Measurements from ENCODE around the gene SPEN.

Gene SPEN

DNA sequence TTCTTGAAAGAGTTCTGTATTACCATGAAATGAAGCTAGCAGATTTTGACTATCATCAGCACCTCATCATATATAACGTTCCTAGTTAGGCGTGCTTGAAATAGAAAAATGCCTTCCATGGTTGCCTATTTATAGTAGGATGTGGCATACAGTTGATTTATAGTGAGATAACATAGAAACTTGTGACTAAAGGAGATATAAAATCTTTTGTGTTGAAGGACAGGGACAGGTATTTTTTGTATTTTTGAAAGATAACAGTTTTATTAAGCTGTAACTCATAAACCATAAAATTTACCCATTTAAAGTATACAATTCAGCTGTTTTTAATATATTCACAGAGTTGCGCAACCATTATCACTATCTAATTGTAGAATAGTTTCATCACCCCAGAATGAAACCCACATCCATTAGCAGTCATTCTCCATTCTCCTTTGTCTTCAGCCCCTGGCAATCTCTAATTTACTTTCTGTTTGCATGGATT is 19.3 kb downstream of the SPEN start:
- H3K27ac ChIP-seq (ENCODE audit: insufficient read depth in 1 of 2, low read depth in 1 of 2, low read length in 2 of 2, poor library complexity in 1 of 2, severe bottlenecking in 2 of 2), result no peak overlapping the region
- peaks cover 0 to 7% (median 0%) of the 10 kb centered on the region in 4 experiments for H3K4me1 ChIP-seq (ENCODE audit: control extremely low read depth in 1 of 4, control insufficient read depth in 4 of 4, insufficient read depth in 4 of 4, low read length in 3 of 4)
- WGBS (ENCODE audit: insufficient coverage), result no CpG with 5 or more reads among the region's 3 CpGs
- H3K4me3 ChIP-seq (ENCODE audit: control insufficient read depth in 1 of 7, extremely low read depth in 1 of 7, insufficient read depth in 4 of 7, low read depth in 2 of 7, low read length in 6 of 7), result no peak overlapping the region
- ChIA-PET POLR2A (no interaction called here), CTCF (interaction anchor here (0.9 to 1.7 kb wide), 3 partner anchors 16 to 19 kb away, joined by 3 to 4 read pairs (median 3); partner anchors contain the start of gene SPEN)
- DNase-seq, result peak in 2 of 3 donors; percentile 55 to 61
- H3K9me3 ChIP-seq (ENCODE audit: control extremely low read depth in 1 of 5, control insufficient read depth in 4 of 5, insufficient read depth in 2 of 5, low read depth in 1 of 5, low read length in 4 of 5), result no peaks in the 10 kb centered on the region
- H3K36me3 ChIP-seq (ENCODE audit: control insufficient read depth in 4 of 4, insufficient read depth in 4 of 4, low read length in 3 of 4), result peaks cover 0 to 1% (median 0%) of the 10 kb centered on the region in 4 experiments
- no peaks in the 10 kb centered on the region for H3K27me3 ChIP-seq (replicated peaks in 2 of 5; ENCODE audit: control insufficient read depth in 4 of 5, insufficient read depth in 5 of 5, low read length in 4 of 5)

DNA sequence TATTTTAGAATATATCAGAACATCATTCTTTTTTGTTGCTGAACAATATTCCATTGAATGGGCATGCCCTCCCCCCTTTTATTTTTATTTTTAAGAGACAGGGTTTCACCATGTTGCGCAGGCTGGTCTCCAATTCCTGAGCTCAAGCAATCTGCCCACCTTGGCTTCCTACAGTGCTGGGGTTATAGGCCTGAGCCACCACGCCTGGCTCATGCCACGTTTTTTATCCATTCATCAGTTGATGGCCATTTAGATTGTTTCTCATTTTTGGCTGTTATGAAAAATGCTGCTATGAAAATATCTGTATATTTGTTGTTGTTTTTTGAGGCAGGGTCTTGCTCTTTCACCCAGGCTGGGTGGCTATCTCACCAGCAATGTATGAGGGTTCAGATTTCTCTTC is 19.8 kb downstream of the SPEN start:
- CTCF ChIA-PET, result interaction anchor here (1.3 to 1.8 kb wide), 3 partner anchors 14 to 20 kb away, joined by 3 to 6 read pairs (median 4); partner anchors contain the start of gene SPEN
- Histone ChIP-seq H3K27ac (ENCODE audit: insufficient read depth in 1 of 2, low read depth in 1 of 2, low read length in 2 of 2, poor library complexity in 1 of 2, severe bottlenecking in 2 of 2) (no peak overlapping the region), H3K36me3 (ENCODE audit: control insufficient read depth in 4 of 4, insufficient read depth in 4 of 4, low read length in 3 of 4) (peaks cover 0 to 1% (median 0%) of the 10 kb centered on the region in 4 experiments), H3K9me3 (ENCODE audit: control extremely low read depth in 1 of 5, control insufficient read depth in 4 of 5, insufficient read depth in 2 of 5, low read depth in 1 of 5, low read length in 4 of 5) (no peaks in the 10 kb centered on the region), H3K27me3 (replicated peaks in 2 of 5; ENCODE audit: control insufficient read depth in 4 of 5, insufficient read depth in 5 of 5, low read length in 4 of 5) (no peaks in the 10 kb centered on the region), H3K4me1 (ENCODE audit: control extremely low read depth in 1 of 4, control insufficient read depth in 4 of 4, insufficient read depth in 4 of 4, low read length in 3 of 4) (peaks cover 0 to 7% (median 0%) of the 10 kb centered on the region in 4 experiments), H3K4me3 (ENCODE audit: control insufficient read depth in 1 of 7, extremely low read depth in 1 of 7, insufficient read depth in 4 of 7, low read depth in 2 of 7, low read length in 6 of 7) (no peak overlapping the region)
- WGBS (ENCODE audit: insufficient coverage), result 93% methylated on average over 3 of the region's 3 CpGs
- DNase-seq, result no peak
- POLR2A ChIA-PET, result no interaction called here

DNA sequence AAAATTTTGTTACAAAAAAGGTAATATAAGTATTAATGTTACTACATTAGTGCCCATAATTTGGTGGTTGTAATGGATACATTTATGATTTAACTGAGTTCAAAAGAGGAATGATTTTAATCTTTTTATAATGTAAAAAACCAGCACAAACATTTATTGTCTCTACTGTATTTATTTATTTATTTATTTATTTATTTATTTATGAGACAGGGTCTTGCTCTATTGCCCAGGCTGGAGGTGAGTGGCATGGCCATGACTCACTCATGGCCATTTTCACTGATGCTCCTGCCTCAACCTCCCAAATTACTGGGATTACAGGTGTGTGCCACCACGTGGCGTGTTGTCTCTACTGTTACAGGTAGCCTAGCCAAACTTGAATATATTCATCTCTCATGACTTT is 21.9 kb downstream of the SPEN start:
- no peak for DNase-seq
- Histone ChIP-seq H3K36me3 (ENCODE audit: control insufficient read depth in 4 of 4, insufficient read depth in 4 of 4, low read length in 3 of 4) (peaks cover 6 to 18% (median 13%) of the 10 kb centered on the region in 4 experiments), H3K27ac (ENCODE audit: insufficient read depth in 1 of 2, low read depth in 1 of 2, low read length in 2 of 2, poor library complexity in 1 of 2, severe bottlenecking in 2 of 2) (no peak overlapping the region), H3K27me3 (replicated peaks in 2 of 5; ENCODE audit: control insufficient read depth in 4 of 5, insufficient read depth in 5 of 5, low read length in 4 of 5) (no peaks in the 10 kb centered on the region), H3K9me3 (ENCODE audit: control extremely low read depth in 1 of 5, control insufficient read depth in 4 of 5, insufficient read depth in 2 of 5, low read depth in 1 of 5, low read length in 4 of 5) (no peaks in the 10 kb centered on the region), H3K4me1 (ENCODE audit: control extremely low read depth in 1 of 4, control insufficient read depth in 4 of 4, insufficient read depth in 4 of 4, low read length in 3 of 4) (peaks cover 0 to 7% (median 0%) of the 10 kb centered on the region in 4 experiments), H3K4me3 (ENCODE audit: control insufficient read depth in 1 of 7, extremely low read depth in 1 of 7, insufficient read depth in 4 of 7, low read depth in 2 of 7, low read length in 6 of 7) (no peak overlapping the region)
- no CpG with 5 or more reads among the region's 2 CpGs for WGBS (ENCODE audit: insufficient coverage)
- POLR2A ChIA-PET, result no interaction called here
- CTCF ChIA-PET, result no interaction called here

DNA sequence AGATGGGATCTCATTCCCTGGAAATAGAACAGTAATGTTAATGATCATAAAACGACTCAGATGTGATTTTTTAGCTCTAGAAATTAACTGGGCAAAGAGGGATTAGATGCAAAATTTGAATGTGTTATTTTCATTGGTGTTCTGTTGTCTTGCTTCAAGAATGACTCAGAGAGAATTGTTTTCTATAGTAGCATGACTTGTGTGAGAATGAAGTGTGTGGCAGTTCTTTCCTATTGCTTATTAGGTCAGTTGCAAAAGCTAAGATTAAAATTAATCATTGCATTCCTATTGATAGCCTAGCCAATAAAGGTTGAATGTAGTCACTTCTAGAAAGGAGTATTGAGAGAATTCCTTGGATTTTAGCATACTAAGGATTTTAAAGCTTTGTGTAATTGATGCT is 22.9 kb downstream of the SPEN start:
- Histone ChIP-seq H3K9me3 (ENCODE audit: control extremely low read depth in 1 of 5, control insufficient read depth in 4 of 5, insufficient read depth in 2 of 5, low read depth in 1 of 5, low read length in 4 of 5) (no peaks in the 10 kb centered on the region), H3K27ac (ENCODE audit: insufficient read depth in 1 of 2, low read depth in 1 of 2, low read length in 2 of 2, poor library complexity in 1 of 2, severe bottlenecking in 2 of 2) (no peak overlapping the region), H3K27me3 (replicated peaks in 2 of 5; ENCODE audit: control insufficient read depth in 4 of 5, insufficient read depth in 5 of 5, low read length in 4 of 5) (no peaks in the 10 kb centered on the region), H3K4me3 (ENCODE audit: control insufficient read depth in 1 of 7, extremely low read depth in 1 of 7, insufficient read depth in 4 of 7, low read depth in 2 of 7, low read length in 6 of 7) (no peak overlapping the region), H3K4me1 (ENCODE audit: control extremely low read depth in 1 of 4, control insufficient read depth in 4 of 4, insufficient read depth in 4 of 4, low read length in 3 of 4) (peaks cover 0 to 7% (median 0%) of the 10 kb centered on the region in 4 experiments), H3K36me3 (ENCODE audit: control insufficient read depth in 4 of 4, insufficient read depth in 4 of 4, low read length in 3 of 4) (peaks cover 6 to 22% (median 15%) of the 10 kb centered on the region in 4 experiments)
- ChIA-PET POLR2A (no interaction called here), CTCF (interaction anchor here (0.9 to 1.7 kb wide), 4 partner anchors 11 to 21 kb away, joined by 3 to 5 read pairs (median 3); no protein-coding TSS in a partner anchor)
- DNase-seq, result no peak
- WGBS (ENCODE audit: insufficient coverage), result 60% methylated on average over 1 of the region's 1 CpG

DNA sequence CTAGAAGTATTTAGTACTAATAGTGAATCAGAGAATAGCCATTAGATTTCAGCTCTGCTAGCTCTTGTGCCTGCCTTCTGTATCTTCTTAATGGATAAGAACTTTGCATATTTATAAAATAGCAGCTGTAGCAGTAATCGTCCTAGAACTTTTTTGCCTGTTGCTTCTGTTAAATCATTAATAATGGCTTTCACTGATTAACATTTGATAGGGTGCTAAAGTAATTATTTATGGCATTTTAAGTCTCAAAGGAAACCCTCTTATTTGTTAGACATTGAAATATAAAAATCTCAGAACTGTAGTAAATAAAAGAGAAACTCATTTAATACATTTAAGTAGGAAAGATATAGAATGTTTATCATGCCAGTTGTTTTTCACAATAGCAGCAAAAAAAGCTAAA is 27.0 kb downstream of the SPEN start:
- Histone ChIP-seq H3K27ac (ENCODE audit: insufficient read depth in 1 of 2, low read depth in 1 of 2, low read length in 2 of 2, poor library complexity in 1 of 2, severe bottlenecking in 2 of 2) (no peak overlapping the region), H3K4me3 (ENCODE audit: control insufficient read depth in 1 of 7, extremely low read depth in 1 of 7, insufficient read depth in 4 of 7, low read depth in 2 of 7, low read length in 6 of 7) (no peak overlapping the region), H3K36me3 (ENCODE audit: control insufficient read depth in 4 of 4, insufficient read depth in 4 of 4, low read length in 3 of 4) (peaks cover 13 to 42% (median 28%) of the 10 kb centered on the region in 4 experiments), H3K27me3 (replicated peaks in 2 of 5; ENCODE audit: control insufficient read depth in 4 of 5, insufficient read depth in 5 of 5, low read length in 4 of 5) (no peaks in the 10 kb centered on the region), H3K9me3 (ENCODE audit: control extremely low read depth in 1 of 5, control insufficient read depth in 4 of 5, insufficient read depth in 2 of 5, low read depth in 1 of 5, low read length in 4 of 5) (no peaks in the 10 kb centered on the region), H3K4me1 (ENCODE audit: control extremely low read depth in 1 of 4, control insufficient read depth in 4 of 4, insufficient read depth in 4 of 4, low read length in 3 of 4) (no peaks in the 10 kb centered on the region)
- POLR2A ChIA-PET, result interaction anchor here (0.6 to 1.0 kb wide), 3 partner anchors 18 to 1564 kb away, joined by 3 read pairs; partner anchors contain the start of gene SPEN
- no peak for DNase-seq
- CTCF ChIA-PET, result interaction anchor here (1.0 to 1.7 kb wide), 5 partner anchors 8 to 59 kb away, joined by 3 to 8 read pairs (median 5); no protein-coding TSS in a partner anchor
- WGBS (ENCODE audit: insufficient coverage), result no CpG with 5 or more reads among the region's 1 CpG

DNA sequence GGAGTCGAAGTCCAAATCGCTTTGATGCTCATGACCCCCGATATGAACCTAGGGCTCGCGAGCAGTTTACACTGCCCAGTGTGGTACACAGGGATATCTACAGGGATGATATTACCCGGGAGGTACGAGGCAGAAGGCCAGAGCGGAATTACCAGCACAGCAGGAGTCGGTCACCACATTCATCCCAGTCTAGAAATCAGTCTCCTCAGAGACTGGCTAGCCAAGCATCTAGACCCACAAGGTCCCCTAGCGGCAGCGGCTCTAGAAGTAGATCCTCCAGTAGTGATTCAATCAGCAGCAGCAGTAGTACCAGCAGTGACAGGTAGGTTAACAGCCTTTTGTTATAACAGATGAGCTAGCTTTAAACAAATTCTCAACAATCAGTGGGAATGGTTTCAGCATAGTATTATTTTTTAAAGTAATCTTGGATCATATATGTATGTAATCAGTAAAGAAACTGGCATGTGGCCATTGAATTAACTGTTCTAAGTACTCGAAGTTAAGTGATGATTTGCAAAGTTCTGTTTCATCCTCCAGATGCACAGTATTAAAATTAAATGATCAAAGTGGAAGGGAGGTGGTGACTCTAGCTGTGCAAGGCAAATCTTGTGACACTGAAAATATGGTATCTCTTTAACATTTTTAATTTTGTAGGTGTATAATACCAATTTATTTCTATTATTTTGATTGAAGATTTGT is 29.0 kb downstream of the SPEN start:
- WGBS (ENCODE audit: insufficient coverage), result 98% methylated on average over 11 of the region's 12 CpGs
- H3K27me3 ChIP-seq (replicated peaks in 2 of 5; ENCODE audit: control insufficient read depth in 4 of 5, insufficient read depth in 5 of 5, low read length in 4 of 5), result no peaks in the 10 kb centered on the region
- DNase-seq, result peak in 1 of 3 donors; percentile 41
- CTCF ChIA-PET, result interaction anchor here (0.6 to 1.4 kb wide), 6 partner anchors 11 to 71 kb away, joined by 3 to 5 read pairs (median 3); no protein-coding TSS in a partner anchor
- H3K4me1 ChIP-seq (ENCODE audit: control extremely low read depth in 1 of 4, control insufficient read depth in 4 of 4, insufficient read depth in 4 of 4, low read length in 3 of 4), result no peaks in the 10 kb centered on the region
- H3K4me3 ChIP-seq (ENCODE audit: control insufficient read depth in 1 of 7, extremely low read depth in 1 of 7, insufficient read depth in 4 of 7, low read depth in 2 of 7, low read length in 6 of 7), result no peak overlapping the region
- no peaks in the 10 kb centered on the region for H3K9me3 ChIP-seq (ENCODE audit: control extremely low read depth in 1 of 5, control insufficient read depth in 4 of 5, insufficient read depth in 2 of 5, low read depth in 1 of 5, low read length in 4 of 5)
- H3K36me3 ChIP-seq (ENCODE audit: control insufficient read depth in 4 of 4, insufficient read depth in 4 of 4, low read length in 3 of 4), result peaks cover 15 to 46% (median 30%) of the 10 kb centered on the region in 4 experiments
- H3K27ac ChIP-seq (ENCODE audit: insufficient read depth in 1 of 2, low read depth in 1 of 2, low read length in 2 of 2, poor library complexity in 1 of 2, severe bottlenecking in 2 of 2), result no peak overlapping the region
- POLR2A ChIA-PET, result interaction anchor here (0.7 kb wide), 1 partner anchor 52 kb away, joined by 3 read pairs; no protein-coding TSS in a partner anchor

DNA sequence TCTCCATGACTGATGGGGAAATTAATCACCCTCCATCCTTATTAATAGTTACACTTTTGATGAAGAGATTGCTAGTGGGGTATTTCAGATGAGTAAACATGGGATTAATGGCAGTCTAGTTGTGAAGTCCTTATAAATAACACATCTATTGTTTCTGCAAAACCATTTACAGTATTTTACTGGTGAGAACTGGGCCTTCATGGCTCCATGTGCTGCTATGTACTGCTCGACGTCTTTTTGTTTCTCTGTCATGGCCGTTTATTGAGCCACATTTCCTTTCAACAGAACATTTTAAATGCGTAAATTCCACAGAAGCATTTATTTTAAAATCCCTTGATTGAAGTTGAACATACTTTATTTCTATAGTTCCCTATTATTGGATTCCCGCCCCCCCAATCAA is 34.5 kb downstream of the SPEN start:
- Histone ChIP-seq H3K27ac (ENCODE audit: insufficient read depth in 1 of 2, low read depth in 1 of 2, low read length in 2 of 2, poor library complexity in 1 of 2, severe bottlenecking in 2 of 2) (no peak overlapping the region), H3K4me1 (ENCODE audit: control extremely low read depth in 1 of 4, control insufficient read depth in 4 of 4, insufficient read depth in 4 of 4, low read length in 3 of 4) (peaks cover 14 to 43% (median 28%) of the 10 kb centered on the region in 4 experiments), H3K9me3 (ENCODE audit: control extremely low read depth in 1 of 5, control insufficient read depth in 4 of 5, insufficient read depth in 2 of 5, low read depth in 1 of 5, low read length in 4 of 5) (no peaks in the 10 kb centered on the region), H3K36me3 (ENCODE audit: control insufficient read depth in 4 of 4, insufficient read depth in 4 of 4, low read length in 3 of 4) (peaks cover 2 to 13% (median 5%) of the 10 kb centered on the region in 4 experiments), H3K4me3 (ENCODE audit: control insufficient read depth in 1 of 7, extremely low read depth in 1 of 7, insufficient read depth in 4 of 7, low read depth in 2 of 7, low read length in 6 of 7) (no peak overlapping the region), H3K27me3 (replicated peaks in 2 of 5; ENCODE audit: control insufficient read depth in 4 of 5, insufficient read depth in 5 of 5, low read length in 4 of 5) (no peaks in the 10 kb centered on the region)
- DNase-seq, result no peak
- WGBS (ENCODE audit: insufficient coverage), result 78% methylated on average over 3 of the region's 5 CpGs
- ChIA-PET POLR2A (no interaction called here), CTCF (interaction anchor here (1.1 to 2.2 kb wide), 6 partner anchors 14 to 86 kb away, joined by 3 to 6 read pairs (median 4); no protein-coding TSS in a partner anchor)
